Prostate gland (tissue), 2 donors: ENCODE data around the gene TCF7L1. TPM values are rescaled to one million over a fixed set of nuclear protein-coding genes. Genes with fewer than 3 reads are reported as not detected.

Experiments
- DNase-seq: peaks from one replicate; pipeline ENCODE4 v3.0.0-alpha.2; 2019; ENCODE audit warnings: low spot score
- H3K27ac ChIP-seq, 2 donors: fragments of 200-600 bp; sonication (generic); 2 replicates each; pipeline ENCODE4 v1.5.1; 2017 to 2019
- H3K27me3 ChIP-seq: fragments of 200-600 bp; sonication (generic); replicated peaks from 2 replicates; pipeline ENCODE4 v1.5.1; 2019; ENCODE audit not compliant: insufficient read depth
- H3K36me3 ChIP-seq, 2 donors: fragments of 200-600 bp; sonication (generic); 1 replicate in 1 of 2; 2 replicates in 1 of 2; pipeline versions ENCODE4 v1.5.1 to v1.8.1; 2017 to 2019
- H3K4me1 ChIP-seq: fragments of 200-600 bp; sonication (generic); replicated peaks from 2 replicates; pipeline ENCODE4 v1.5.1; 2019
- H3K4me3 ChIP-seq, 2 donors: fragments of 200-600 bp; sonication (generic); 2 replicates each; pipeline ENCODE4 v1.5.1; 2017 to 2019
- H3K9me3 ChIP-seq: fragments of 200-600 bp; sonication (generic); 2 replicates; pipeline ENCODE4 v1.5.1; 2017
- POLR2A ChIP-seq: fragments of 450-650 bp; IDR thresholded peaks from one replicate; pipeline ENCODE4 v1.6.1; 2016; ENCODE audit warnings: antibody characterized with exemption, mild to moderate bottlenecking
- POLR2AphosphoS5 ChIP-seq: sonication (generic); formaldehyde crosslinking; IDR thresholded peaks from one replicate; pipeline ENCODE4 v1.6.1; 2017; ENCODE audit warnings: antibody characterized with exemption
- WGBS: methylation state at CpG from one replicate; pipeline ENCODE4 v1.1.5; 2018; 5-methylcytosine and 5-hydroxymethylcytosine counted together
- intact Hi-C: fragments of 100-400 bp; cut with DNase I; formaldehyde crosslinking; loops from one replicate; pipeline ENCODE4 v1.14.2; 2022
- total RNA-seq, 2 donors: library from RNA; depleted of rRNA; stranded (reverse); fragments of >200 nt; gene quantifications; one replicate each; pipeline ENCODE4 v1.1.0, GENCODE V29; 2016
- TF ChIP-seq, protein P1 (sequence below), 4 experiments: fragments of 200-600 bp in 2 of 4; fragments of 450-650 bp in 2 of 4; sonication (generic) in 2 of 4; IDR thresholded peaks; 1 replicate in 3 of 4; 2 replicates in 1 of 4; pipeline ENCODE4 v1.5.1; 2016 to 2019; ENCODE audit warnings: antibody characterized with exemption in 4 of 4, mild to moderate bottlenecking in 2 of 4, moderate library complexity in 2 of 4

The TCF7L1 gene
- total RNA-seq, 2 donors from 2014 or later = 2.6 to 7.0 TPM

DNA sequence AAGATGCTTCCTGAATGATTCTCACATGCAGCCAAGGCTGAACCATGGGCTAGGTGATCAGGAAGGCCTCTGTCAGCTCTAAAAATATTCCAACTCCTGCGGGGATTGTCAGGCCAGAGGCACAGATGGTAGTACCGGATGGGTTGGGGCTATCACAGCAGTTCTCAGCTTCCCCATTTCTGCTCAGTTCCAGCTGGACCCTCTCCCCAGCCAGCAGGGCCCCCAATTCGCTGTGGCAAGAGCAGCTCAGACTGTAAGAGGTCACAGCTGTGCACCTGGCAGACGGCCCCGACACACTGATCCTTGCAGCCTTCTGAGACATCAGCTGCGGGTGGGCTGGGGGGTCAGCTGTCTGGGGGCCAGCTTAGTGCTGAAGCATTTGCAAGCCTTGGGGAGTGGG is 43.6 kb upstream of the TCF7L1 start:
- no peak overlapping the region for H3K27ac ChIP-seq
- intact Hi-C loops = no loop called here
- H3K27me3 ChIP-seq = no peaks in the 10 kb centered on the region
- DNase-seq = no peak
- TF ChIP-seq, protein P1, sequence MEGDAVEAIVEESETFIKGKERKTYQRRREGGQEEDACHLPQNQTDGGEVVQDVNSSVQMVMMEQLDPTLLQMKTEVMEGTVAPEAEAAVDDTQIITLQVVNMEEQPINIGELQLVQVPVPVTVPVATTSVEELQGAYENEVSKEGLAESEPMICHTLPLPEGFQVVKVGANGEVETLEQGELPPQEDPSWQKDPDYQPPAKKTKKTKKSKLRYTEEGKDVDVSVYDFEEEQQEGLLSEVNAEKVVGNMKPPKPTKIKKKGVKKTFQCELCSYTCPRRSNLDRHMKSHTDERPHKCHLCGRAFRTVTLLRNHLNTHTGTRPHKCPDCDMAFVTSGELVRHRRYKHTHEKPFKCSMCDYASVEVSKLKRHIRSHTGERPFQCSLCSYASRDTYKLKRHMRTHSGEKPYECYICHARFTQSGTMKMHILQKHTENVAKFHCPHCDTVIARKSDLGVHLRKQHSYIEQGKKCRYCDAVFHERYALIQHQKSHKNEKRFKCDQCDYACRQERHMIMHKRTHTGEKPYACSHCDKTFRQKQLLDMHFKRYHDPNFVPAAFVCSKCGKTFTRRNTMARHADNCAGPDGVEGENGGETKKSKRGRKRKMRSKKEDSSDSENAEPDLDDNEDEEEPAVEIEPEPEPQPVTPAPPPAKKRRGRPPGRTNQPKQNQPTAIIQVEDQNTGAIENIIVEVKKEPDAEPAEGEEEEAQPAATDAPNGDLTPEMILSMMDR (IDR thresholded peaks at IDR 0.05) = no peak
- TF ChIP-seq POLR2A = no peak
- H3K9me3 ChIP-seq = no peaks in the 10 kb centered on the region
- no peaks in the 10 kb centered on the region for H3K36me3 ChIP-seq
- WGBS = 69% methylated on average over 6 of the region's 6 CpGs
- H3K4me1 ChIP-seq = no peaks in the 10 kb centered on the region
- H3K4me3 ChIP-seq = no peak overlapping the region

DNA sequence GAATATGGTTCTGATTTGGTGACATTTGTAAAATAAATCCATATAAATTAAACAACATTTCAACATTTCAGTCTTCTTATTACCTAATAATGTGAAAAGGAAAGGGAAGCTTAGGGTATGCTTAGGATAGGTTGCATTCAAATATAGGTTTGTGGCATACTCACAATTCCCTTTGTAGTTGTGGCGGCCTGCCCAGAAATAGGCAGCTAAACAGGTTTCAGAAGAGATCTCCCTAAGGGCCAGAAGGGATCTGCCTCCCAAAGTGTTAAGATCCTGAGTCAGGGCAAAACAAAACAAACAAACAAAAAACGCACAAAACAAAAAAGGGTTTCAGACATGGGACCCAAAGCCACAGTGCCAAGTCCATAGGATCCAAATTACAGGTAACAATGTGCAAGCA is 41.4 kb upstream of the TCF7L1 start:
- TF ChIP-seq, protein P1 (IDR thresholded peaks at IDR 0.05) = no peak
- TF ChIP-seq POLR2A (no peak), POLR2AphosphoS5 (no peak)
- 60% methylated on average over 2 of the region's 2 CpGs for WGBS
- Histone ChIP-seq H3K9me3 (no peaks in the 10 kb centered on the region), H3K27ac (no peak overlapping the region), H3K4me3 (no peak overlapping the region), H3K27me3 (no peaks in the 10 kb centered on the region), H3K4me1 (no peaks in the 10 kb centered on the region), H3K36me3 (no peaks in the 10 kb centered on the region)
- intact Hi-C loops = no loop called here
- DNase-seq = no peak

DNA sequence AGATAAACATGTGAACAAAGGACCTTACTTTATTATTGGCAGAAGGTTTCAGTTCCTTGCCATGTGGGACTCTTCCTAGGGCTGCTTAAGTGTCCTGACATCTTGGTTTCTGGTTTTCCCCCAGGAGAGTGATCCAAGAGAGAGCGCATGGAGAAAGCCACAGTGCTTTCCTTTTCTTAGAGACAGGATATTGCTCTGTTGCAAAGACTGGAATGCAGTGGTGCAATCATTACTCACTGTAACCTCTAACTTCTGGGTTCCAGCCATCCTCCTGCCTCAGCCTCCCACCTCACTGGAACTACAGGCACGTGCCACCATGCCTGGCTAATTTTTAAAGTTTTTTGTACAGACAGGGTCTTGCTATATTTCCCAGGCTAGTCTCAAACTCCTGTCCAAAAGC is 38.1 kb upstream of the TCF7L1 start:
- Histone ChIP-seq H3K4me3 (no peak overlapping the region), H3K27ac (no peak overlapping the region), H3K9me3 (no peaks in the 10 kb centered on the region), H3K36me3 (no peaks in the 10 kb centered on the region), H3K27me3 (no peaks in the 10 kb centered on the region), H3K4me1 (no peaks in the 10 kb centered on the region)
- no peak for TF ChIP-seq POLR2AphosphoS5
- TF ChIP-seq, protein P1 (IDR thresholded peaks at IDR 0.05) = no peak
- TF ChIP-seq POLR2A = no peak
- intact Hi-C loops = no loop called here
- no peak for DNase-seq
- 77% methylated on average over 2 of the region's 2 CpGs for WGBS

DNA sequence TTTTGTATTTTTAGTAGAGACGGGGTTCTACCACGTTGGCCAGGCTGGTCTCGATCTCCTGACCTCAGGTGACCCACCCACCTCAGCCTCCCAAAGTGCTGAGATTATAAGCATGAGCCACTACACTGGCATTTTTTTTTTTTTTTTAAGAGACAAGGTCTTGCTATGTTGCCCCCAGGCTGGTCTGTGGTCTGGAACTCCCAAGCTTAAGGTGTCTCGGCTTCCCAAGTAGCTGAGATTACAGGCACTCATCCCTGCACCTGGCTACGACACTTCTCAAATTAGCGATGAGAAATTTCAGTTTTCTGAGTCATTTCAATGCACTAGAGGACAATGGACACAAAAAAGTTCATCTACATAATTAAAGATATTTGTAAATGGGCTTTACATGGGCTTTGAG is 36.6 kb upstream of the TCF7L1 start:
- Histone ChIP-seq H3K36me3 (no peaks in the 10 kb centered on the region), H3K4me1 (no peaks in the 10 kb centered on the region), H3K27me3 (no peaks in the 10 kb centered on the region), H3K27ac (no peak overlapping the region), H3K4me3 (no peak overlapping the region), H3K9me3 (no peaks in the 10 kb centered on the region)
- 87% methylated on average over 6 of the region's 6 CpGs for WGBS
- intact Hi-C loops = no loop called here
- no peak for DNase-seq
- TF ChIP-seq POLR2AphosphoS5 = no peak

DNA sequence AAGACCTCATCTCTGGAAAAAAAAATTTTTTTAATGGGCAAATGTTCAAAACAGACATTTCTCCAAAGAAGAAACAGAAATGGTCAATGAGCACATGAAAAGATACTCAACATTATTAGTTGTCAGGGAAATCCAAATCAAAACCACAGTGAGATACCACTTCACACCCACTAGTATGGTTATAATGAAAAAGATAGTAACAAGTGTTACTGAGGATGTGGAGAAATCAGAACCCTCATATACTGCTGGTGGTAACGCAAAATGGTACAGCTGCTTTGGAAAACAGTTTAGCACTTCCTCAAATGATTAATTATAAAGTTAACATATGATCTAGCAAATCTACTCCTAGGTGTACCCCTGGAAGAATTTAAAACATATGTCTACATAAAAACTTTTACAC is 29.0 kb upstream of the TCF7L1 start:
- intact Hi-C loops = no loop called here
- Histone ChIP-seq H3K36me3 (no peaks in the 10 kb centered on the region), H3K4me3 (no peak overlapping the region), H3K27me3 (no peaks in the 10 kb centered on the region), H3K9me3 (no peaks in the 10 kb centered on the region), H3K4me1 (no peaks in the 10 kb centered on the region), H3K27ac (no peak overlapping the region)
- 78% methylated on average over 1 of the region's 1 CpG for WGBS
- no peak for DNase-seq
- TF ChIP-seq POLR2AphosphoS5 (no peak), POLR2A (no peak)
- TF ChIP-seq, protein P1 (IDR thresholded peaks at IDR 0.05) = no peak
